KBM-7 (cell line): ENCODE results near the gene CDA.

ENCODE experiments used
- DNase-seq: peaks from one replicate; pipeline ENCODE4 v3.0.0-alpha.2; 2015
- in situ Hi-C: fragments of 300-500 bp; cut with MboI; formaldehyde crosslinking; loops from 2 replicates; pipeline ENCODE4 v1.14.3; 2020; ENCODE audit warnings: low sequenced_read_pairs, low pct_unique_long_range_greater_than_20kb, mixed read lengths

Gene CDA

GRCh38 chr1:20636785-20637347 is 48.0 kb downstream of the CDA start:
- no peak for DNase-seq
- in situ Hi-C loops = loop anchor here (10.0 kb wide), 1 partner anchor 62 kb away; no protein-coding TSS in a partner anchor

- in situ Hi-C loops = loop anchor here (10.0 kb wide), 1 partner anchor 125 kb away; no protein-coding TSS in a partner anchor
- peak; percentile 62 for DNase-seq
These were observed 51.3 kb downstream of the CDA start for GRCh38 chr1:20640183-20640597.

- in situ Hi-C loops = loop anchor here (10.0 kb wide), 1 partner anchor 127 kb away; no protein-coding TSS in a partner anchor
These were observed 53.1 kb downstream of the CDA start for GRCh38 chr1:20641975-20642374.

GRCh38 chr1:20643080-20643479 is 54.2 kb downstream of the CDA start:
- no peak for DNase-seq
- in situ Hi-C loops = loop anchor here (10.0 kb wide), 1 partner anchor 128 kb away; no protein-coding TSS in a partner anchor

More at GRCh38 chr1:20641975-20642374, 53.1 kb downstream of the CDA start:
- no peak for DNase-seq

- in situ Hi-C loops = loop anchor here (10.0 kb wide), 1 partner anchor 130 kb away; no protein-coding TSS in a partner anchor
- DNase-seq = no peak
These were observed 55.5 kb downstream of the CDA start for GRCh38 chr1:20644416-20644815.

GRCh38 chr1:20645414-20645813 is 56.5 kb downstream of the CDA start:
- in situ Hi-C loops = loop anchor here (10.0 kb wide), 1 partner anchor 131 kb away; no protein-coding TSS in a partner anchor
- DNase-seq = no peak

- no peak for DNase-seq
- in situ Hi-C loops = loop anchor here (10.0 kb wide), 1 partner anchor 134 kb away; no protein-coding TSS in a partner anchor
These were observed 59.5 kb downstream of the CDA start for GRCh38 chr1:20648438-20648837.

GRCh38 chr1:20648946-20649345 is 60.0 kb downstream of the CDA start:
- in situ Hi-C loops = loop anchor here (10.0 kb wide), 1 partner anchor 134 kb away; no protein-coding TSS in a partner anchor
- DNase-seq = no peak

GRCh38 chr1:20652300-20652699 is 63.4 kb downstream of the CDA start:
- in situ Hi-C loops = loop anchor here (25.0 kb wide), 1 partner anchor 740 kb away; the partner anchor contains the start of gene PLA2G2E
- no peak for DNase-seq

GRCh38 chr1:20654104-20654690 is 65.3 kb downstream of the CDA start:
- no peak for DNase-seq

GRCh38 chr1:20657024-20657423 is 68.1 kb downstream of the CDA start:
- in situ Hi-C loops = loop anchor here (25.0 kb wide), 1 partner anchor 745 kb away; the partner anchor contains the start of gene PLA2G2E

More at GRCh38 chr1:20654104-20654690, 65.3 kb downstream of the CDA start:
- in situ Hi-C loops = loop anchor here (25.0 kb wide), 1 partner anchor 742 kb away; the partner anchor contains the start of gene PLA2G2E

GRCh38 chr1:20658166-20658915 is 69.4 kb downstream of the CDA start:
- no peak for DNase-seq
- in situ Hi-C loops = loop anchor here (25.0 kb wide), 1 partner anchor 746 kb away; the partner anchor contains the start of gene PLA2G2E

More at GRCh38 chr1:20657024-20657423, 68.1 kb downstream of the CDA start:
- no peak for DNase-seq

GRCh38 chr1:20660363-20660762 is 71.5 kb downstream of the CDA start:
- in situ Hi-C loops = loop anchor here (25.0 kb wide), 1 partner anchor 748 kb away; the partner anchor contains the start of gene PLA2G2E
- no peak for DNase-seq

GRCh38 chr1:20660847-20661206 is 71.9 kb downstream of the CDA start:
- DNase-seq = peak; percentile 21
- in situ Hi-C loops = loop anchor here (25.0 kb wide), 1 partner anchor 749 kb away; the partner anchor contains the start of gene PLA2G2E

- peak; percentile 98 for DNase-seq
- in situ Hi-C loops = loop anchor here (25.0 kb wide), 1 partner anchor 749 kb away; the partner anchor contains the start of gene PLA2G2E
These were observed 72.6 kb downstream of the CDA start, which contains the start of gene DDOST for GRCh38 chr1:20661207-20662109. Gene DDOST (minus strand): TSS chr1:20661369. CDS start chr1:20661350, 19 bp downstream.

GRCh38 chr1:20662110-20662475 is 73.2 kb downstream of the CDA start:
- in situ Hi-C loops = loop anchor here (25.0 kb wide), 1 partner anchor 750 kb away; the partner anchor contains the start of gene PLA2G2E
- DNase-seq = no peak

GRCh38 chr1:20663365-20663764 is 74.5 kb downstream of the CDA start:
- in situ Hi-C loops = loop anchor here (25.0 kb wide), 1 partner anchor 751 kb away; the partner anchor contains the start of gene PLA2G2E

More at GRCh38 chr1:20663365-20663764, 74.5 kb downstream of the CDA start:
- no peak for DNase-seq
